ENCODE results near the gene NNAT.

Gene NNAT

DNA sequence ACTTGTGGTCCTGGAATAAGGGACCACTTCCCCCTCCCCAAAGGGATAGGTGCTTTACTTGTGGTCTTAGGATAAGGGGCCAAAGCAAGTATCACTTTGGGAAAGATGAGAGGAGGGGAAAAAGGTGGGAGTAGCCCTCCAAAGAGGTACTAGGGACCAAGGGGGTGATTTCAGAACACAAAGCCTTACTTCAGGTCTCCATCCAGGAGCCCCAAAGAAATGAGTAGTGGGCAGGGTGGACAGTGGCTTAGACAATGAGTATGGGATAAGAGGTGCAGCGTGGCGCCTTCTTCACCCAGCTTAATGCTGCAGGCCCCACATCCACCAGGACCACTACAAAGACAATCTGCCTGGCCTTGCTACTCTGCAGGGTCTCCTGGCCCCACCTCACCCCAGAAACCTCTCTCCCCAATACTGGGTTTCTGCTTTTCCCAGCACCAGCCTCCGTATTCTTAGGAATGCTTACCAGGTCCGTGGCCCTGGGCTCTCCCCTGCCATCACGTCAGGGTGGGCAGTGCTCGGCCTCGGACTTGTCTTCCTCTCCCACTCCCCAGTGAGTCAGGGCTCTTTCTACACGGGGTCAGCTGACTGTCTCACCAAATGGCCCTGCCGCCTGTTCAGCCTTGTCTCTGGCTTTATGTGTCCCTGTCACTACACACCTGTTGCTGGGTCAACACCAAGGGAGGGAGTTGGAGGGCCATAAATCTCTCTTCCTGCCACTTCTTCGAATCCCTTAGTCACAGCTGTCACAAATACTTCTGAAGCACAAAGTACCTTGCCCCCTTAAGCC is 3.1 kb downstream of the NNAT start:
- DNase-seq (ENCODE audit: low read depth in 2 of 2) = no peak

DNA sequence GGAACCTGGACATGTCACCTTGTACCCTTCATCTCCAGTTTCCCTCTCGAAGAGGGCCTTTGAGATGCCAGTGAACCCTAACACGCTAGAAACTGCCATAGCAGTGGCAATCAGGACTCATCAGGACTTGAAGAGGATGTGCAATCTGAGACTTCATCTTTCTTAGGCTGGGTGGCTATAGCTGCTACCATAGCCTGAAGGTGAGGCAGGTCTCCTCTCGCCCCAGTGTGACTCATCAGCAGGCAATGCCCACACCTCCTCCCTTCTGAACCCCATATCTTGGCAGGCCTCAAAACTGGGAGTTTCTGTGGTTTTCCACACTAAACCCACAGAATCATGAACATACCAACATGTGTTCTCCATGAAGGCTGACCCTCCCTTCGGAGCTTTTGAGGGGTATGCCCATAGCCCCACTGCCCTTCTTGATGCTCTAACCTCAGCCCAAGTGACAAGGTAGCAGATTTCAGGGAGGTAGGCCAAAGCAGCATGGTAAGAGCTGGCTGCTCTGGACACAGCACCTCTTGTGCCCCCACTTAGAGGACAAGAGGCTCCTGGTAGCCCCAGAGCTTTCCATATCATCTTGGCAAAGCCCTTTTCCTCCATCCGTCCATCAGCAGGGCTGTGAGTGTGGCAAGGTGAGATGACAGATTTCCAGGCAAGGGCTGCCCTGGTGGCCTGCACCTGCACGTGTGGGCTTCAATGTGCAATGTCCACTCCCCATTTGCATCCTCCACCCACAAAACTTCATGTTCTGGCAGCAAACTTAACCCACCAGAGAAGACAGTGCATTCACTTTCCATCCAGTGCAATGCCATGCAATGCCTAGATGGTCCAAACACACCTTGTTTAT is 4.0 kb downstream of the NNAT start:
- DNase-seq (ENCODE audit: low read depth in 2 of 2) = peak in 1 of 2 donors; percentile 5

- DNase-seq (ENCODE audit: low read depth in 2 of 2) = no peak
These were observed 4.8 kb downstream of the NNAT start for GRCh38 chr20:37525810-37526209.

GRCh38 chr20:37526238-37526838 is 5.3 kb downstream of the NNAT start:
- DNase-seq (ENCODE audit: low read depth in 2 of 2) = no peak

GRCh38 chr20:37526839-37527637 is 6.0 kb downstream of the NNAT start:
- DNase-seq (ENCODE audit: low read depth in 2 of 2) = no peak

DNA sequence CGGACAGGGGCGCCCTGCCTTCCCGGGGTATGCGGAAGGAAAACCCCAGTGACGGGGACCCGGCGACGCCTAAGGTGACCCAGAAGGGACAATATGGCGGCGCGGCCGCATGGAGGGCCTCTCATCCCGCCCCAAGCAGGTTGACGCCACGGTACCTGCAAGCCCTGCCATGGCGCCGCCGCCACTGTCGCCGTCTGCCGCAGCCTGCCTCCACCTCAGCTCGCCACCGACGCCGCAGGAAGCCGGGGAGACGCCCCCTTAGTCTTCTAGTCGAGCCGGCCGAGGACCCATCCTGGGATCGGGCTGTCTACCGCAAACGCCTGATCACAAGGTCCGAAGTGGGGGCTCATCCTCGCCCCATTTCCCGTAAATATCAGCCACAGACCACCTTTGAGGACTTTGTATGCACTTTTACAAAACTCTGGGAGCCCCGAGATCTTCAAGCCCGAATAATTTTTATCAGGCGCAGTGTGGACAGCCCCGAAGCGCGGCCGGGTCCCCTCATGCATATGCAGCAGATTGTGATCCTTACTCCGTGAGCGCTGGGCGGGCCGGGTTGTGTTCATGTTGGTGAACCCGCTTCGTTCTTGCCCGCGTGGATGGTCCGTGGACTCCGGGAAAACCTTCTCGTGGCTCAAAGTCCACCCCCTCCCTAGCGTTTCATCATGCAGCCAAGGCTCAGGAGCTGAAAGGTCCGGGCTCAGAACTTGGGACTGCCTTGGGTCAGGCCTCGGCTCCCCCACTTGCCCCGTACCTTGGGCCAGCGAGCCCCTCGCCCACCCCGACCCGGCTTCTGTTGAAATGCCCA is 6.8 kb downstream of the NNAT start, which contains the start of gene BLCAP:
TSS of gene BLCAP (minus strand) at position 239 of the 808 bp plus-strand sequence. CDS start 8,702 bp downstream, outside the sequence.
- peak; percentile 76 to 86 for DNase-seq (ENCODE audit: low read depth in 2 of 2)

DNA sequence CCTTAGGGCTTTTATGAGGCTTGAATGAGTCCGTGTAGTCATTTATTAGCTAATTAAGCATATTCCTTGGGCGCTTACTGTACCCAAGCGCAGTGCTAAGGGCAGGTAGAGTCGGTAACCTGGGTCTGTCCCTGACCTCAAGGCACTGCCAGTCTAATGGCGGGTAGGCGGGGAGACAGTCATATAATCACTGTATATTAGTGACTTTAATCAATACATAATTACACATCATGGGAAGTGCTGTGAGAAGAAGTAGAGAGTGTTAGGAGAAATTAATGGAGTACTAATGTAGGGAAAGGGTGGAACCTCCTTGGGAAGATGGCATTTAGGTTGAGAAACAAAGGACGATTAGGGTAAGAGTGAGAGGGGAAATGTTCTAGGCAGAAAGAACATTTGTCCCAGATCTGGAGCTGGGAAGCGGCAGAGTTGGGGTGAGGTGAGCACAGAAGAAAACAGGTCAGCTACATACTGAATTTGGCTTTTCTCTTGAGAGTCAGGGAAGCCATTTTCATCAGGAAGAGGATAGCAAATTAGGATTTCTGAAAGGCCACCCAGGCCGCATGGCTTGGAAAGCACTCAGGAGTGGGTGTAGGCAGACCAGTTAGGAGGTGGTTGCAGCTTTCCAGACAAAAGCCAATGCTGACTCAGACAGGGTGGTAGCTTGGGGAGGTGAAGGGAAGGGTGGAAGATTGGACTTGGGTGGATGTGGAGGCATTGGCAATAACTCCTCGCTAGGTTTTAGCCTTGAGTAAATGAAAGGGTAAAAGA is 7.6 kb downstream of the NNAT start:
- no peak for DNase-seq (ENCODE audit: low read depth in 2 of 2)

DNA sequence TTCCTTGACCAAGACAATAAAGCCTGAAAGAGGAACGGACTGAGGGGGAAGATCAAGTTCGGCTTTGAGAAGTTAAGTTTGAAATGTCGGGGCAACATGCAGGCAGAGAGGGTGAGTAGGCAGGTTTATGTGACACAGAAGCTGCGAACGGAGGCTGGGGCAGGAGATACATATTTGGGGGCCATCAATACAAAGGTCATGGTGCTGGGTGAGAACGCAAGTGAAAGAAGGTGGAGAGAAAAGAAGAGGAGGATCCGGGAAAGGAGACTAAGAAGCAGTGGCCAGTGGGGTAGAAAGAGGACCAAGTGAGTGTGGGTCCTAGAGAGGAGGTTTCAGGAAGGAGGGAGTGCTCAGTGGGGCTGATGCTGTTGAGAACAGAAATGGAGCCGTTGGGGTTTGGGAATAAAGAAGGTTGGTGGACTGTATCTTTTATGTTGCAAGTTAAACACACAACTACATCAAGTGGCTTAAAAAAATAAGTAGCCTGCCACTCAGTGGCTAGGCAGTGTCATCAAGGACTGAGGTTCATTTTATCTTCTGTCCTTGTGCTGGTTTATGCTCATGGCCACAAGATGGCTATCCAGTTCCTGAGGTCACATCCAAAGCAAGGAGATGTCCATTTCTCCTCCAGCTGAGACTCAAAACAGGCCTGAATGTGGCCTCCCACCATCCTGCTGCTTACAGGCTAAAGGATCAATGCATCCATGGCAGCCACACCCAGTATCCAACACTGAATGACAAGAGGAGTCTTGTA is 8.3 kb downstream of the NNAT start:
- no peak for DNase-seq (ENCODE audit: low read depth in 2 of 2)

DNA sequence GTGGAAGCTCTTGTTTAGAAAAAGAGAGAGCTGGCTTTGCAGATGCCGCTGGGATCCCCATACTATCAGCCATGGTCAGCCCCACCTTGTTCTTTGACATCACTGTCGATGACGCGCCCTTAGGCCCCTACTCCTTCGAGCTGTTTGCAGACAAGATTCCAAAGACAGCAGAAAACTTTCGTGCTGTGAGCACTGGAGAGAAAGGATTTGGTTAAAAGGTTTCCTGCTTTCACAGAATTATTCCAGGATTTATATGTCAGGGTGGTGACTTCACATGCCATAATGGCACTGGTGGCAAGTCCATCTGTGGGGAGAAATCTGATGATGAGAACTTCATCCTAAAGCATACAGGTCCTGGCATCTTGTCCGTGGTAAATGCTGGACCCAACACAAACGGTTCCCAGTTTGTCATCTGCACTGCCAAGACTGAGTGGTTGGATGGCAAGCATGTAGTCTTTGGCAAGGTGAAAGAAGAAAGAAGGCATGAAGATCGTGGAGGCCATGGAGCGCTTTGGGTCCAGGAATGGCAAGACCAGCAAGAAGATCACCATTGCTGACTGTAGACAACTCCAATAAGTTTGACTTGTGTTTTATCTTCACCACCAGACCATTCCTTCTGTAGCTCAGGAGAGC is 9.0 kb downstream of the NNAT start:
- no peak for DNase-seq (ENCODE audit: low read depth in 2 of 2)

- DNase-seq (ENCODE audit: low read depth in 2 of 2) = no peak
These were observed 9.6 kb downstream of the NNAT start for GRCh38 chr20:37530696-37531095.

GRCh38 chr20:37531856-37532255 is 10.8 kb downstream of the NNAT start:
- DNase-seq (ENCODE audit: low read depth in 2 of 2) = no peak

GRCh38 chr20:37533154-37533715 is 12.2 kb downstream of the NNAT start:
- no peak for DNase-seq (ENCODE audit: low read depth in 2 of 2)

GRCh38 chr20:37534401-37535157 is 13.5 kb downstream of the NNAT start:
- DNase-seq (ENCODE audit: low read depth in 2 of 2) = no peak

DNA sequence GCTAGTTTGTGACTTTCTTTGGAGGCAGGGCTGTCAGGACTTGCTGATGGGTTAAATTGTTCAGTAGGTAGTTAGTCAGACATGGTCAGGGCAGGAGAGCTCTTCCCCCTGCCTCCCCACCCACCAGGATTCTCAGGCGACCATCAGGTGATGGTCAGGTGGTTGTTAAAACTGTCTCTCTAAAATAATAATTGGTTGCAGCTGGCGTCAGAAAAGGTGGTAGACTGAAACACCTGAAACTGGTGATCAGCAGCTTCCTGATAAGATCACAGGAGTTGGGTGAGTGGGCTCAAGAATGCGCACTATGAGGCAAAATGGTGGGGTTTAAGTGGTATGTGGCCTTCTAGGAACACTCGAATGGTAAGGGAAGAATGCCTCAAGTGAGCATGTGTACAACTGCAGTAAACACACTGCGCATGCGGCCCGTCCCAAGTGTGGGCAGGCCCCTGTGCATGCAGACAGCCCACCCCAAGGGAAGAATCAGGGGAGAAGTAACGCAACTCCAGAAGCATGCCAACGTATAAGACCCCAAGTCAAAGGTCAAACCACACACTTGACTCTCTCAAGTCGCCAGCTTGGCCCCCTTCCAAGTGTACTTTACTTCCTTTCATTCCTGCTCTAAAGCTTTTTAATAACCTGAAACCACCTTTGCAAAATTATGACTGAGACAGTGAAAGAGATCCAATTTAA is 14.5 kb downstream of the NNAT start:
- no peak for DNase-seq (ENCODE audit: low read depth in 2 of 2)

- DNase-seq (ENCODE audit: low read depth in 2 of 2) = no peak
These were observed 16.5 kb downstream of the NNAT start for GRCh38 chr20:37537505-37537904.

DNA sequence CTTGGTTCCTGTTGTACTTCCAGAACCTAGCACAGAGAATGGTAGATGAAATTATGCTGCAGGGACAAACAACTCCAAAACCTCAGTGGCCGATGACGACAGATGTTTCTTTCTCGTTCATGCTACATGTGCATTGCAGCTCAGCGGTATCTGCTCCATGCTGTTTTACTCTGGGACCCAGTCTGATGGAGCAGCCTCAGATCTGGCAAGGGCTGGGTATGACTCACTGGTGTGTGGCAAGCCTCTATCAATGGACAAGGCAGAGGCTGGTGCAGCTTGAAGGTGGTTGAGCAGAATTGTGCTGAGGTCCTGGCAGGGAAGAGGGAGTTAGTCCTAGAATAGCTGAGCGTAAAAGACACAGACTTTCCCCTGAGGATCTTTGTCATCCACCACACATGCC is 17.0 kb downstream of the NNAT start:
- no peak for DNase-seq (ENCODE audit: low read depth in 2 of 2)

GRCh38 chr20:37539424-37539823 is 18.4 kb downstream of the NNAT start:
- no peak for DNase-seq (ENCODE audit: low read depth in 2 of 2)

Data from stimulated activated CD8-positive, alpha-beta memory T cell treated with anti-CD3 and anti-CD28 coated beads, Interleukin-15, amount 100 ng/mL, for 4 hours (primary cell).